Stromal cell of bone marrow (primary cell): ENCODE measurements around the gene GCNT2.
"Not testable (repeated sequence)": the region's sequence is repeated elsewhere in the genome, so short reads cannot be mapped to it uniquely, and the experiment has no call there.

Source experiments
- DNase-seq: peaks from one replicate; pipeline ENCODE4 v3.0.0-alpha.2; 2012; ENCODE audit warnings: low read depth

GCNT2 gene

GRCh38 chr6:10514049-10514780 lies 6.9 kb upstream of the GCNT2 start:
- DNase-seq = no peak

- DNase-seq = no peak
Measured at GRCh38 chr6:10516953-10517352, 4.2 kb upstream of the GCNT2 start.

GRCh38 chr6:10518557-10519407 lies 2.4 kb upstream of the GCNT2 start:
- DNase-seq = no peak

GRCh38 chr6:10519408-10519697 lies 1.8 kb upstream of the GCNT2 start:
- not testable (repeated sequence) for DNase-seq

GRCh38 chr6:10520468-10520867 lies 683 bp upstream of the GCNT2 start:
- no peak for DNase-seq

GRCh38 chr6:10522929-10523573 lies 1.9 kb downstream of the GCNT2 start:
- DNase-seq = no peak

- no peak for DNase-seq
Measured at GRCh38 chr6:10526156-10526555, 5.0 kb downstream of the GCNT2 start.

GRCh38 chr6:10528158-10528981 lies 7.2 kb downstream of the GCNT2 start:
- no peak for DNase-seq

GRCh38 chr6:10529231-10529801 lies 8.2 kb downstream of the GCNT2 start:
- no peak for DNase-seq

- not testable (repeated sequence) for DNase-seq
Measured at GRCh38 chr6:10529828-10530374, 8.8 kb downstream of the GCNT2 start.

- no peak for DNase-seq
Measured at GRCh38 chr6:10531503-10531902, 10.4 kb downstream of the GCNT2 start.

GRCh38 chr6:10531942-10532341 lies 10.8 kb downstream of the GCNT2 start:
- DNase-seq = no peak

- no peak for DNase-seq
Measured at GRCh38 chr6:10532392-10532791, 11.2 kb downstream of the GCNT2 start.

GRCh38 chr6:10534419-10534762 lies 13.2 kb downstream of the GCNT2 start:
- no peak for DNase-seq

- no peak for DNase-seq
Measured at GRCh38 chr6:10535193-10535592, 14.0 kb downstream of the GCNT2 start.

GRCh38 chr6:10537726-10538125 lies 16.6 kb downstream of the GCNT2 start:
- no peak for DNase-seq

GRCh38 chr6:10540073-10540746 lies 19.1 kb downstream of the GCNT2 start:
- no peak for DNase-seq

- DNase-seq = no peak
Measured at GRCh38 chr6:10541591-10541990, 20.4 kb downstream of the GCNT2 start.

- no peak for DNase-seq
Measured at GRCh38 chr6:10542213-10542612, 21.1 kb downstream of the GCNT2 start.

- no peak for DNase-seq
Measured at GRCh38 chr6:10543488-10543887, 22.3 kb downstream of the GCNT2 start.

- no peak for DNase-seq
Measured at GRCh38 chr6:10545482-10545881, 24.3 kb downstream of the GCNT2 start.
